Uterine smooth muscle cell (primary cell): ENCODE results near the gene TDRD7. TPM values are rescaled to one million over a fixed set of nuclear protein-coding genes. Genes with fewer than 3 reads are reported as not detected.

Source experiments
- total RNA-seq: library from RNA; depleted of rRNA; stranded (reverse); fragments of >200 nt; gene quantifications from 2 replicates; pipeline ENCODE4 v1.2.3, GENCODE V29; 2014

The TDRD7 gene, protein sequence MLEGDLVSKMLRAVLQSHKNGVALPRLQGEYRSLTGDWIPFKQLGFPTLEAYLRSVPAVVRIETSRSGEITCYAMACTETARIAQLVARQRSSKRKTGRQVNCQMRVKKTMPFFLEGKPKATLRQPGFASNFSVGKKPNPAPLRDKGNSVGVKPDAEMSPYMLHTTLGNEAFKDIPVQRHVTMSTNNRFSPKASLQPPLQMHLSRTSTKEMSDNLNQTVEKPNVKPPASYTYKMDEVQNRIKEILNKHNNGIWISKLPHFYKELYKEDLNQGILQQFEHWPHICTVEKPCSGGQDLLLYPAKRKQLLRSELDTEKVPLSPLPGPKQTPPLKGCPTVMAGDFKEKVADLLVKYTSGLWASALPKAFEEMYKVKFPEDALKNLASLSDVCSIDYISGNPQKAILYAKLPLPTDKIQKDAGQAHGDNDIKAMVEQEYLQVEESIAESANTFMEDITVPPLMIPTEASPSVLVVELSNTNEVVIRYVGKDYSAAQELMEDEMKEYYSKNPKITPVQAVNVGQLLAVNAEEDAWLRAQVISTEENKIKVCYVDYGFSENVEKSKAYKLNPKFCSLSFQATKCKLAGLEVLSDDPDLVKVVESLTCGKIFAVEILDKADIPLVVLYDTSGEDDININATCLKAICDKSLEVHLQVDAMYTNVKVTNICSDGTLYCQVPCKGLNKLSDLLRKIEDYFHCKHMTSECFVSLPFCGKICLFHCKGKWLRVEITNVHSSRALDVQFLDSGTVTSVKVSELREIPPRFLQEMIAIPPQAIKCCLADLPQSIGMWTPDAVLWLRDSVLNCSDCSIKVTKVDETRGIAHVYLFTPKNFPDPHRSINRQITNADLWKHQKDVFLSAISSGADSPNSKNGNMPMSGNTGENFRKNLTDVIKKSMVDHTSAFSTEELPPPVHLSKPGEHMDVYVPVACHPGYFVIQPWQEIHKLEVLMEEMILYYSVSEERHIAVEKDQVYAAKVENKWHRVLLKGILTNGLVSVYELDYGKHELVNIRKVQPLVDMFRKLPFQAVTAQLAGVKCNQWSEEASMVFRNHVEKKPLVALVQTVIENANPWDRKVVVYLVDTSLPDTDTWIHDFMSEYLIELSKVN
- 10.4 and 14.7 TPM in 2 replicates for total RNA-seq

DNA sequence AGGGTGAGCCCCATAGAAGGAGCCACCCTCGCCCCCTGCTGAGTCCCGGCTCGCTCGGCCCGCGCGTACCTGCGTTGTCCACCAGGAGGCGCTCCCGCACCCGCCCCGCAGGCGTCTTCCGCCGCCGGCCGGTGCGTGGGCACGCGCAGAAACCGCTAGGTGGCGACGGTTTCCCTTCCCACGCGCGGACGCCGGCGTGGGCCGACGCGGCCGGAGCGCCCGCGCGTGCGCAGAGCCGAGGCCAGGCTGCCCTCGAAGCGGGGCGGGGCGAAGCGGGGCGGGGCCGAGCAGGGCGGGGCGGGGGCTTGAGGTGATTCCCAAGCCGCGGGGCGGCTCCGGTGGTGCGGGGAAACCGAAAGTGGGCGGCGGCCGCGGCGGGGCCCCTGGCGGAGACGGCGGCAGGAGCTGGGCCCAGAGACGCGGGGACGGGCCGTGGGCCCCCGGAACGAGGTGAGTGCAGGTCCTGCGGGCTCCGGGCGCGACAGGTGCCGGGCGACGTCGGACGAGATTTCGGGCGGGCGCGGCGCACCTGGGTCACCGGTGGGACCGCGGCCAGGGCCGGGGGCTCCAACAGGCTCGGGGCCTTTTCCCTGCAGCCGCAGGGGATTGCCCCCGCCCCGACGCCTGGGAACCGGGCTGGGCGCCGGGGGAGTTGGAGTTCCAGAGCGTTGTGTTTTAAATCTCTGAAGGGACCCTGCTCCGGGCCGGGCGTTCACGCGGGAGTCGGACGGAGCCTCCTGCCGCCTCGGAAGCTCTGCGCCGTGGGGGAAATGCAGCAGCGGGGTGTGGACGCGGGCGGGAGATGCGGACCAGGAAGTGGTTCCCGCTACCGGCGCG is at the start of gene TDRD7:
TSS of gene TDRD7 (plus strand) at position 308 of the 837 bp plus-strand sequence. CDS start 16,370 bp downstream, outside the sequence.

DNA sequence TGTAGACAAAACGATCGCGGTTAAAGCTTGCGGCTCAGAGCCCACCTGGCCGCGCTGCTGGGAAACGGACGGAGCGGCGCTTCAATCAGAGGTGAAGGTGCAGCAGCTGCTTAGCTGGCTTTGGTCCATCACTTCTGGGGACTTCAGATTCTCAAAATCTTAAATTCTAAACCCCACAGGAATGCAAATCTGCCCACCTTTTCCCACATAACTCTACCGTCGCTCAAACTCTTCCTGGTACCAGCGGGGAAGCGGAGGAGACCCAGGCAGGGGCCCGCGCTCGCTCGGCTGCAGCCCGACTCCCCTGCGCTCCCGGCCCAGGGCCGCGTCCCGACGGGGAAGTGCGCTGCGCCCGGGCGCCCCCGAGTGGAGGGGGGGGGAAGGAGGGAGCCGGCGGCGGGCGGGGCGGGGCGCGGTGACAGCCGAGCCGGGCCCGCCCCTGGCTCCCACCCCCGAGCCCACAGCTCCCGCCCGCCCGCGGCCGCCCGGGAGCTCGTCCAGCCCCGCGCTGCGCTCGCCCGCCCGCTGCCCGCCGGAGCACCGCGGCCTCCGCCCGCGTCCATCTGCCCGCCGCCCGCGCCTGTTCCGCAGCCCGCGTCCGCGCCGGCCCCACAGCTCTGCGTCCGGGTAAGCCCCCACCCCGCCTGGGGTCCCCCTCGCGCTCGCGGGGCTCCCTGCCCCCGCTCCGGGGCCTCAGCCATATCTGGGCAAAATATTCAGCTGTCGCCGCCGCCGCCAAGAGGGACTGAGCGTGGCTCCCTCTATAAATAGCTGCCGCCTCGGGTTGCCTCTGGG is 89.5 kb downstream of the TDRD7 start, which contains the start of gene TMOD1:
TSS of gene TMOD1 (plus strand) at position 490 of the 795 bp plus-strand sequence. CDS start 22,523 bp downstream, outside the sequence.

Other genes with a start within 250 kb of the TDRD7 start
- gene CCDC180, start 104.4 kb upstream of the TDRD7 start, total RNA-seq: 1.1 and 4.5 TPM in 2 replicates
- gene TMOD1, start 89.6 kb downstream of the TDRD7 start, total RNA-seq: 0.44 and 0.87 TPM in 2 replicates
- gene TSTD2, start 221.3 kb downstream of the TDRD7 start, total RNA-seq: 15.1 and 19.5 TPM in 2 replicates
- gene NCBP1, start 221.7 kb downstream of the TDRD7 start, total RNA-seq: 51.7 and 56.9 TPM in 2 replicates